Osteocyte (in vitro differentiated cells): ENCODE data around the gene PTX3. TPM values are rescaled to one million over a fixed set of nuclear protein-coding genes. Genes with fewer than 3 reads are reported as not detected.

ENCODE experiments used
- DNase-seq: peaks from one replicate; pipeline ENCODE4 v3.0.0; 2021; ENCODE audit warnings: mixed read lengths; ENCODE audit not compliant: unreplicated experiment; ENCODE audit errors: extremely low spot score
- H3K27ac Mint-ChIP-seq: one replicate; pipeline ENCODE4 v1.8.0; 2021; ENCODE audit warnings: mild to moderate bottlenecking, mixed read lengths; ENCODE audit not compliant: unreplicated experiment
- H3K27me3 Mint-ChIP-seq: one replicate; pipeline ENCODE4 v1.8.0; 2021; ENCODE audit warnings: mixed read lengths; ENCODE audit not compliant: unreplicated experiment
- H3K36me3 Mint-ChIP-seq: one replicate; pipeline ENCODE4 v1.8.0; 2021; ENCODE audit warnings: mixed read lengths; ENCODE audit not compliant: unreplicated experiment
- H3K4me1 Mint-ChIP-seq: one replicate; pipeline ENCODE4 v1.8.0; 2021; ENCODE audit warnings: mixed read lengths; ENCODE audit not compliant: unreplicated experiment
- H3K4me3 Mint-ChIP-seq: one replicate; pipeline ENCODE4 v1.8.0; 2021; ENCODE audit warnings: mild to moderate bottlenecking, moderate library complexity, mixed read lengths; ENCODE audit not compliant: unreplicated experiment
- H3K9me3 Mint-ChIP-seq: one replicate; pipeline ENCODE4 v1.8.0; 2021; ENCODE audit warnings: mixed read lengths; ENCODE audit not compliant: unreplicated experiment
- CTCF ChIP-seq: fragments of 200-600 bp; sonication (generic); IDR thresholded peaks from 2 replicates; pipeline ENCODE4 v1.5.0; 2021; ENCODE audit warnings: antibody characterized with exemption, mild to moderate bottlenecking, moderate library complexity
- total RNA-seq: library from RNA; stranded (reverse); gene quantifications from 2 replicates; pipeline ENCODE4 v1.2.1, GENCODE V29; 2021

PTX3 gene
- total RNA-seq, 1 donor from 2014 or later = 51.8 TPM

- peaks cover 5% of the 10 kb centered on the region for H3K4me1 Mint-ChIP-seq
- no peaks in the 10 kb centered on the region for H3K27me3 Mint-ChIP-seq
- H3K9me3 Mint-ChIP-seq = no peaks in the 10 kb centered on the region
- no peaks in the 10 kb centered on the region for H3K36me3 Mint-ChIP-seq
- DNase-seq = no peak
- TF ChIP-seq CTCF = no peak
- no peak overlapping the region for H3K4me3 Mint-ChIP-seq
- H3K27ac Mint-ChIP-seq = no peak overlapping the region
These were observed 31.2 kb upstream of the PTX3 start for GRCh38 chr3:157405457-157405856.

GRCh38 chr3:157406394-157406793, 30.3 kb upstream of the PTX3 start:
- Mint-ChIP-seq H3K27me3 (no peaks in the 10 kb centered on the region), H3K27ac (no peak overlapping the region), H3K9me3 (no peaks in the 10 kb centered on the region), H3K4me1 (peaks cover 5% of the 10 kb centered on the region), H3K36me3 (no peaks in the 10 kb centered on the region), H3K4me3 (no peak overlapping the region)
- no peak for TF ChIP-seq CTCF
- DNase-seq = no peak

- no peak for TF ChIP-seq CTCF
- H3K36me3 Mint-ChIP-seq = no peaks in the 10 kb centered on the region
- no peaks in the 10 kb centered on the region for H3K9me3 Mint-ChIP-seq
- H3K27me3 Mint-ChIP-seq = no peaks in the 10 kb centered on the region
- peaks cover 5% of the 10 kb centered on the region for H3K4me1 Mint-ChIP-seq
- no peak overlapping the region for H3K4me3 Mint-ChIP-seq
- H3K27ac Mint-ChIP-seq = no peak overlapping the region
- DNase-seq = no peak
These were observed 28.9 kb upstream of the PTX3 start for GRCh38 chr3:157407769-157408168.

- peaks cover 5% of the 10 kb centered on the region for H3K4me1 Mint-ChIP-seq
- DNase-seq = no peak
- no peaks in the 10 kb centered on the region for H3K27me3 Mint-ChIP-seq
- no peak for TF ChIP-seq CTCF
- no peaks in the 10 kb centered on the region for H3K9me3 Mint-ChIP-seq
- no peak overlapping the region for H3K4me3 Mint-ChIP-seq
- H3K27ac Mint-ChIP-seq = no peak overlapping the region
- H3K36me3 Mint-ChIP-seq = no peaks in the 10 kb centered on the region
These were observed 28.0 kb upstream of the PTX3 start for GRCh38 chr3:157408499-157409149.

GRCh38 chr3:157409516-157409915, 27.1 kb upstream of the PTX3 start:
- no peak overlapping the region for H3K4me3 Mint-ChIP-seq
- no peak overlapping the region for H3K27ac Mint-ChIP-seq
- no peaks in the 10 kb centered on the region for H3K36me3 Mint-ChIP-seq
- DNase-seq = no peak
- peaks cover 5% of the 10 kb centered on the region for H3K4me1 Mint-ChIP-seq
- H3K9me3 Mint-ChIP-seq = no peaks in the 10 kb centered on the region
- no peak for TF ChIP-seq CTCF
- H3K27me3 Mint-ChIP-seq = no peaks in the 10 kb centered on the region
